OCI-LY7 (cell line): ENCODE results near the gene PPP1R2B. TPM values are rescaled to one million over a fixed set of nuclear protein-coding genes. Genes with fewer than 3 reads are reported as not detected.

Experiments used
- BruUV-seq: library from RNA; stranded (reverse); fragments of 400-500 nt; replicated peaks from 2 replicates; lab custom pipeline; 2021; lab: Mats Ljungman, UMichigan
- CTCF ChIA-PET: fragments of 300-600 bp; sonication (Branson Sonifier 250); formaldehyde crosslinking; loops from one replicate; lab custom pipeline; 2022; ENCODE audit warnings: antibody characterized with exemption; ENCODE audit not compliant: unreplicated experiment; lab: Charles Lee
- POLR2A ChIA-PET: fragments of 300-600 bp; sonication (Branson Sonifier 250); formaldehyde crosslinking; loops from one replicate; lab custom pipeline; 2022; ENCODE audit warnings: antibody characterized with exemption; lab: Charles Lee
- DNase-seq: peaks from one replicate; pipeline ENCODE4 v3.0.0-alpha.2; 2015; ENCODE audit warnings: low spot score
- H2AFZ ChIP-seq: fragments of 200-600 bp; sonication (generic), shearing (Covaris generic); 2 replicates; pipeline ENCODE4 v1.6.1; 2014; ENCODE audit warnings: mild to moderate bottlenecking, antibody characterized with exemption, low read length, moderate library complexity
- H3K27ac ChIP-seq: fragments of 200-600 bp; sonication (generic); 2 replicates; pipeline ENCODE4 v1.5.1; 2014; ENCODE audit warnings: mixed run types, low read depth, mild to moderate bottlenecking, moderate library complexity, low read length, inconsistent platforms; ENCODE audit not compliant: poor library complexity, severe bottlenecking
- H3K36me3 ChIP-seq: fragments of 200-600 bp; sonication (generic); 2 replicates; pipeline ENCODE4 v1.6.1; 2014; ENCODE audit warnings: mild to moderate bottlenecking, antibody characterized with exemption, low read length, moderate library complexity, mixed read lengths; ENCODE audit not compliant: insufficient read depth
- H3K4me1 ChIP-seq: fragments of 200-600 bp; sonication (generic); 2 replicates; pipeline ENCODE4 v1.5.1; 2014; ENCODE audit warnings: mild to moderate bottlenecking, low read length; ENCODE audit not compliant: insufficient read depth, poor library complexity, severe bottlenecking
- H3K4me2 ChIP-seq: fragments of 200-600 bp; sonication (generic); 2 replicates; pipeline ENCODE4 v1.6.1; 2014; ENCODE audit warnings: mild to moderate bottlenecking, low read length
- H3K4me3 ChIP-seq: fragments of 200-600 bp; sonication (generic); 2 replicates; pipeline ENCODE4 v1.5.1; 2014; ENCODE audit warnings: mild to moderate bottlenecking, low read depth, low read length; ENCODE audit not compliant: poor library complexity, severe bottlenecking
- H3K79me2 ChIP-seq: fragments of 200-600 bp; sonication (generic); 2 replicates; pipeline ENCODE4 v1.6.1; 2016; ENCODE audit warnings: low read depth, mild to moderate bottlenecking, low read length, moderate library complexity, mixed read lengths; ENCODE audit not compliant: insufficient read depth
- H3K9me2 ChIP-seq: fragments of 200-600 bp; sonication (generic); 2 replicates; pipeline ENCODE4 v1.6.1; 2016; ENCODE audit warnings: mild to moderate bottlenecking, low read length, mixed read lengths; ENCODE audit not compliant: insufficient read depth
- H3K9me3 ChIP-seq: fragments of 200-600 bp; sonication (generic); 2 replicates; pipeline ENCODE4 v1.6.1; 2014; ENCODE audit warnings: mild to moderate bottlenecking, mixed run types, low read length, mixed read lengths
- H4K20me1 ChIP-seq: fragments of 200-600 bp; sonication (generic); 2 replicates; pipeline ENCODE4 v1.6.1; 2014; ENCODE audit warnings: mild to moderate bottlenecking, antibody characterized with exemption, low read length, moderate library complexity, mixed read lengths; ENCODE audit not compliant: insufficient read depth
- EZH2phosphoT487 ChIP-seq: fragments of 200-600 bp; sonication (generic); IDR thresholded peaks from 2 replicates; pipeline ENCODE4 v1.6.1; 2018; ENCODE audit warnings: low read depth, borderline replicate concordance, mild to moderate bottlenecking, mixed run types, antibody characterized with exemption, low read length, moderate library complexity, mixed read lengths
- intact Hi-C: fragments of 100-400 bp; cut with micrococcal nuclease; formaldehyde crosslinking; loops from one replicate; pipeline ENCODE4 v1.10.0; 2022; ENCODE audit not compliant: unreplicated experiment
- small RNA-seq: library from RNA; depleted of rRNA; stranded (forward); fragments of <200 nt; gene quantifications from one replicate; pipeline ENCODE3, GENCODE V24; 2014
- total RNA-seq, 2 experiments: library from RNA; depleted of rRNA in 1 of 2; stranded (reverse); fragments of >200 nt in 1 of 2; shearing (Covaris generic) in 1 of 2; gene quantifications; 2 replicates each; pipeline ENCODE4 v1.2.3, GENCODE V29; 2014 to 2022
- TF ChIP-seq, protein P1 (sequence below): fragments of 200-600 bp; sonication (generic); conservative IDR thresholded peaks from 2 replicates; pipeline ENCODE4 v1.5.1; 2014; ENCODE audit warnings: mild to moderate bottlenecking, antibody characterized with exemption, low read length, moderate library complexity, mixed read lengths

The PPP1R2B gene
- total RNA-seq, 2 experiments from 2014 or later = not detected

DNA sequence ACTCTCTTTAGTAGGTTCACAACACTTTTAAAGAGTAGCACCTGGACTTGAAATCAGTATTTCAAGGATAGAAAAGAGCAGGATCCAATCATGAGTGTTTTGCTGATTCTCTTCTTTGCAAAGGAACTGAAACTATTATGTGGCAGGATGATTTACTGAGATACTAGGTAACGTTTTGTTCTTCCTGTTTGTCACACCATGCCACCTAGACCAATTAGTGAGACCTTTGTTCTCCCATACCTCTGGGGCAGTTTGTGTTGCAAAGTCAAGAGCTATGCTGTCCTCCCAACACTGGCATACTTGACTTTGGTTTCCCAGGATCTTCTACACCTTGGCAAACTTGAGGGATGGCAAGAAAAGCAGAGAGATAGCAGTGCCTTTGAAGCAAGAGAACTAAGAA lies 43.4 kb downstream of the PPP1R2B start:
- Histone ChIP-seq H3K4me1 (peaks cover 76% of the 10 kb centered on the region), H3K9me2 (no peaks in the 10 kb centered on the region), H4K20me1 (no peaks in the 10 kb centered on the region), H3K4me2 (peak overlapping the region; percentile 50), H3K27ac (peak overlapping the region; percentile 92), H3K4me3 (peak overlapping the region; percentile 19), H3K9me3 (no peaks in the 10 kb centered on the region; the same call in 1 of the 2 replicates), H3K36me3 (no peaks in the 10 kb centered on the region), H3K79me2 (no peaks in the 10 kb centered on the region), H2AFZ (peak overlapping the region; percentile 43; the same call in 1 of the 2 replicates)
- TF ChIP-seq EZH2phosphoT487 = no peak
- TF ChIP-seq, protein P1, sequence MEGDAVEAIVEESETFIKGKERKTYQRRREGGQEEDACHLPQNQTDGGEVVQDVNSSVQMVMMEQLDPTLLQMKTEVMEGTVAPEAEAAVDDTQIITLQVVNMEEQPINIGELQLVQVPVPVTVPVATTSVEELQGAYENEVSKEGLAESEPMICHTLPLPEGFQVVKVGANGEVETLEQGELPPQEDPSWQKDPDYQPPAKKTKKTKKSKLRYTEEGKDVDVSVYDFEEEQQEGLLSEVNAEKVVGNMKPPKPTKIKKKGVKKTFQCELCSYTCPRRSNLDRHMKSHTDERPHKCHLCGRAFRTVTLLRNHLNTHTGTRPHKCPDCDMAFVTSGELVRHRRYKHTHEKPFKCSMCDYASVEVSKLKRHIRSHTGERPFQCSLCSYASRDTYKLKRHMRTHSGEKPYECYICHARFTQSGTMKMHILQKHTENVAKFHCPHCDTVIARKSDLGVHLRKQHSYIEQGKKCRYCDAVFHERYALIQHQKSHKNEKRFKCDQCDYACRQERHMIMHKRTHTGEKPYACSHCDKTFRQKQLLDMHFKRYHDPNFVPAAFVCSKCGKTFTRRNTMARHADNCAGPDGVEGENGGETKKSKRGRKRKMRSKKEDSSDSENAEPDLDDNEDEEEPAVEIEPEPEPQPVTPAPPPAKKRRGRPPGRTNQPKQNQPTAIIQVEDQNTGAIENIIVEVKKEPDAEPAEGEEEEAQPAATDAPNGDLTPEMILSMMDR = no peak
- POLR2A ChIA-PET = interaction anchor here (0.6 to 10.8 kb wide), 22 partner anchors 8 to 249 kb away, joined by 3 to 170 read pairs (median 4); partner anchors contain the start of gene MED7
- CTCF ChIA-PET = interaction anchor here (1.0 to 1.5 kb wide), 3 partner anchors 18 to 132 kb away, joined by 3 to 7 read pairs (median 3); no protein-coding TSS in a partner anchor
- no TSS peak for BruUV-seq
- peak; percentile 86 for DNase-seq
- intact Hi-C loops = loop anchor here (1.0 to 5.0 kb wide), 3 partner anchors 20 to 374 kb away; partner anchors contain the start of gene CYFIP2

DNA sequence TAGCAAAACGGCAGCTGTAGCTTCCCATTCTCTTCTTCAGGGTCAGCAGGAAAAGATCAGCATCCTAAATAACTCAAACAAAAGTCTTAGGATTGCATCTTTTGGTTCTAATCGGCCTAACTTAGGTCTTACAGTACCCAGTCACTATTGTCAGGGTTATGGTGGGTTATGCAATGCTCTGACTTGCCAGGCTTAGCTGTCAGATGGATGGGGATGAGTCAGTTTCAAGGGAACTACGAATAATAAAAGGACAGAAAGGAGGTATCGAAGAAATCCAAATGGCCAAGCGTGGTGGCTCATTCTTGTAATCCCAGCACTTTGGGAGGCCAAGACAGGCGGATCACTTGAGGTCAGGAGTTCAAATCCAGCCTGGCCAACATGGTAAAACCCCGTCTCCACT lies 46.5 kb downstream of the PPP1R2B start:
- TF ChIP-seq EZH2phosphoT487 = no peak
- TF ChIP-seq, protein P1 = no peak

More for the DNA sequence above, 46.5 kb downstream of the PPP1R2B start:
- intact Hi-C loops = no loop called here
- Histone ChIP-seq H3K9me3 (peaks cover 4% of the 10 kb centered on the region; the same call in 1 of the 2 replicates), H3K4me3 (no peak overlapping the region), H3K27ac (no peak overlapping the region), H3K36me3 (no peaks in the 10 kb centered on the region), H3K4me2 (no peak overlapping the region), H4K20me1 (no peaks in the 10 kb centered on the region), H2AFZ (peak overlapping the region; percentile 32; the same call in 1 of the 2 replicates), H3K79me2 (no peaks in the 10 kb centered on the region), H3K9me2 (no peaks in the 10 kb centered on the region), H3K4me1 (peaks cover 53% of the 10 kb centered on the region)
- DNase-seq = no peak
- ChIA-PET CTCF (interaction anchor here (1.2 kb wide), 1 partner anchor 24 kb away, joined by 4 read pairs; no protein-coding TSS in a partner anchor), POLR2A (interaction anchor here (0.6 to 10.8 kb wide), 7 partner anchors 9 to 217 kb away, joined by 3 to 170 read pairs (median 25); no protein-coding TSS in a partner anchor)
- BruUV-seq = no TSS peak

Small RNAs within 50 kb of the gene (small RNA-seq; reads per million reads assigned to genes)
- not detected for gene RNU6-556P

Other genes with a start within 250 kb of the PPP1R2B start
- gene TIMD4, start 112.9 kb downstream of the PPP1R2B start, total RNA-seq (2014; rRNA removed; shearing (Covaris generic)) = 0.82 and 1.1 TPM in 2 replicates
- gene TIMD4, start 112.9 kb downstream of the PPP1R2B start, total RNA-seq (2022) = 0.50 and 1.3 TPM in 2 replicates
- gene HAVCR1, start 208.8 kb downstream of the PPP1R2B start, total RNA-seq (2014; rRNA removed; shearing (Covaris generic)) = 0.13 TPM in 1 of 2 replicates, not detected in the other
- not detected in 2 replicates for gene HAVCR1, start 208.8 kb downstream of the PPP1R2B start, total RNA-seq (2022)